OCI-LY3 (cell line): ENCODE data around the gene PIK3CA.

Experiments used
- H2AFZ ChIP-seq: fragments of 200-600, 300-600 bp; shearing (Covaris generic); 2 replicates; pipeline ENCODE4 v1.6.0; 2014; ENCODE audit warnings: antibody characterized with exemption, low read depth, low read length
- H3K27ac ChIP-seq: fragments of 200-600, 300-600 bp; sonication (generic); 2 replicates; pipeline ENCODE4 v1.5.1; 2014; ENCODE audit warnings: mild to moderate bottlenecking, low read length, moderate library complexity, mixed read lengths
- H3K27me3 ChIP-seq: fragments of 200-600, 300-600 bp; sonication (generic); 2 replicates; pipeline ENCODE4 v1.6.1; 2014; ENCODE audit warnings: low read depth, low read length, mixed read lengths
- H3K36me3 ChIP-seq: fragments of 200-600, 300-600 bp; sonication (generic); replicated peaks from 2 replicates; pipeline ENCODE3; 2014; ENCODE audit warnings: low read depth, low read length, mixed read lengths
- H3K4me1 ChIP-seq: fragments of 300-600, 200-600 bp; sonication (generic); 2 replicates; pipeline ENCODE4 v1.6.1; 2014; ENCODE audit warnings: low read length, mixed read lengths
- H3K4me2 ChIP-seq: fragments of 200-600, 300-600 bp; sonication (generic); 2 replicates; pipeline ENCODE4 v1.6.1; 2014; ENCODE audit warnings: low read length, mixed read lengths
- H3K4me3 ChIP-seq: fragments of 300-600, 200-600 bp; sonication (generic); 2 replicates; pipeline ENCODE4 v1.5.1; 2014; ENCODE audit warnings: antibody characterized with exemption, mild to moderate bottlenecking, low read length, moderate library complexity
- H3K79me2 ChIP-seq: fragments of 300-600, 200-600 bp; shearing (Covaris generic); 2 replicates; pipeline ENCODE4 v1.6.1; 2014; ENCODE audit warnings: mild to moderate bottlenecking, low read length, mixed read lengths
- H3K9ac ChIP-seq: fragments of 300-600, 200-600 bp; shearing (Covaris generic); 2 replicates; pipeline ENCODE4 v1.6.0; 2014; ENCODE audit warnings: mild to moderate bottlenecking, low read length, moderate library complexity
- H3K9me3 ChIP-seq: fragments of 200-600, 300-600 bp; shearing (Covaris generic); 2 replicates; pipeline ENCODE4 v1.6.1; 2014; ENCODE audit warnings: low read length, mixed read lengths; ENCODE audit not compliant: insufficient read depth
- H4K20me1 ChIP-seq: fragments of 200-600, 300-600 bp; sonication (generic); 2 replicates; pipeline ENCODE4 v1.6.1; 2016; ENCODE audit warnings: low read length, mixed read lengths; ENCODE audit not compliant: insufficient read depth
- CTCF ChIP-seq: fragments of 200-600, 300-600 bp; sonication (generic); IDR thresholded peaks from 2 replicates; pipeline ENCODE4 v1.5.1; 2014; ENCODE audit warnings: antibody characterized with exemption, low read length, low read depth
- EZH2phosphoT487 ChIP-seq: fragments of 200-600 bp; shearing (Covaris generic); IDR thresholded peaks from 2 replicates; pipeline ENCODE4 v1.6.1; 2018; ENCODE audit warnings: antibody characterized with exemption, mixed run types, low read depth

Gene PIK3CA

GRCh38 chr3:179175358-179175757 is 27.2 kb downstream of the PIK3CA start:
- TF ChIP-seq EZH2phosphoT487 = no peak
- TF ChIP-seq CTCF = no peak
- Histone ChIP-seq H3K4me3 (no peak overlapping the region), H3K27ac (no peak overlapping the region), H3K4me2 (no peak overlapping the region), H2AFZ (no peak overlapping the region), H3K4me1 (peaks cover 18% of the 10 kb centered on the region), H3K9ac (no peak overlapping the region), H3K9me3 (no peaks in the 10 kb centered on the region), H3K27me3 (no peaks in the 10 kb centered on the region), H3K36me3 (no peaks in the 10 kb centered on the region), H4K20me1 (peaks cover 48% of the 10 kb centered on the region), H3K79me2 (peaks cover 40% of the 10 kb centered on the region)

GRCh38 chr3:179177611-179178010 is 29.5 kb downstream of the PIK3CA start:
- Histone ChIP-seq H3K4me3 (no peak overlapping the region), H3K4me2 (no peak overlapping the region), H4K20me1 (peaks cover 67% of the 10 kb centered on the region), H3K27me3 (no peaks in the 10 kb centered on the region), H3K79me2 (peaks cover 59% of the 10 kb centered on the region), H3K4me1 (peaks cover 35% of the 10 kb centered on the region), H3K9me3 (no peaks in the 10 kb centered on the region), H3K9ac (no peak overlapping the region), H2AFZ (no peak overlapping the region), H3K36me3 (no peaks in the 10 kb centered on the region), H3K27ac (no peak overlapping the region)
- TF ChIP-seq CTCF = no peak
- TF ChIP-seq EZH2phosphoT487 = no peak

- peaks cover 75% of the 10 kb centered on the region for H3K79me2 ChIP-seq
- TF ChIP-seq CTCF (no peak), EZH2phosphoT487 (no peak)
- no peak overlapping the region for H3K9ac ChIP-seq
- H3K27ac ChIP-seq = no peak overlapping the region
- H4K20me1 ChIP-seq = peaks cover 82% of the 10 kb centered on the region
- H3K4me1 ChIP-seq = peaks cover 31% of the 10 kb centered on the region
- no peak overlapping the region for H3K4me3 ChIP-seq
- no peaks in the 10 kb centered on the region for H3K36me3 ChIP-seq
- H3K9me3 ChIP-seq = no peaks in the 10 kb centered on the region
- no peak overlapping the region for H2AFZ ChIP-seq
- no peak overlapping the region for H3K4me2 ChIP-seq
- H3K27me3 ChIP-seq = no peaks in the 10 kb centered on the region
Measured at GRCh38 chr3:179179256-179179655, 31.1 kb downstream of the PIK3CA start.

GRCh38 chr3:179179979-179180759 is 32.0 kb downstream of the PIK3CA start:
- H3K4me3 ChIP-seq = no peak overlapping the region
- H3K79me2 ChIP-seq = peaks cover 69% of the 10 kb centered on the region

More at GRCh38 chr3:179179979-179180759, 32.0 kb downstream of the PIK3CA start:
- H3K36me3 ChIP-seq = no peaks in the 10 kb centered on the region
- peaks cover 81% of the 10 kb centered on the region for H4K20me1 ChIP-seq
- H3K4me1 ChIP-seq = peaks cover 22% of the 10 kb centered on the region
- no peak overlapping the region for H2AFZ ChIP-seq
- no peak overlapping the region for H3K4me2 ChIP-seq
- no peaks in the 10 kb centered on the region for H3K9me3 ChIP-seq
- no peak overlapping the region for H3K27ac ChIP-seq
- no peak overlapping the region for H3K9ac ChIP-seq
- H3K27me3 ChIP-seq = no peaks in the 10 kb centered on the region
- TF ChIP-seq CTCF (no peak), EZH2phosphoT487 (no peak)
